Endothelial cell of umbilical vein (primary cell): ENCODE results near the gene OR4D5. TPM values are rescaled to one million over a fixed set of nuclear protein-coding genes. Genes with fewer than 3 reads are reported as not detected.

ENCODE experiments used
- BruUV-seq: library from RNA; stranded (reverse); fragments of 400-500 nt; replicated peaks from 2 replicates; lab custom pipeline; 2021; lab: Mats Ljungman, UMichigan
- CTCF ChIA-PET: fragments of 300-600, 350-600 bp; sonication (Branson Sonifier 250); formaldehyde crosslinking; loops from one replicate; lab custom pipeline; 2021; ENCODE audit warnings: antibody characterized with exemption, inconsistent platforms; lab: Charles Lee
- POLR2A ChIA-PET: fragments of 300-600, 350-600 bp; sonication (Branson Sonifier 250); formaldehyde crosslinking; loops from one replicate; lab custom pipeline; 2021; ENCODE audit warnings: antibody characterized with exemption, inconsistent platforms; lab: Charles Lee
- DNase-seq: peaks from one replicate; pipeline ENCODE4 v3.0.0-alpha.2; 2011; ENCODE audit warnings: low read depth, low spot score
- FAIRE-seq: peaks from 2 replicates; lab custom pipeline; 2011; peaks lifted over from hg19 to GRCh38; lab: Jason Lieb, UNC
- H2AFZ ChIP-seq: 2 replicates; pipeline ENCODE4 v1.6.0; 2012; ENCODE audit warnings: low read depth, low read length, control low read depth, inconsistent platforms
- H3K27ac ChIP-seq: 2 replicates; pipeline ENCODE4 v1.5.1; 2011; ENCODE audit warnings: low read depth, mild to moderate bottlenecking, control low read depth, low read length, moderate library complexity; ENCODE audit not compliant: insufficient read depth
- H3K27me3 ChIP-seq, 2 experiments: 2 replicates each; pipeline versions ENCODE4 v1.6.0 to v1.6.1; 2011; ENCODE audit warnings: low read length in 2 of 2, mixed read lengths in 1 of 2; ENCODE audit not compliant: control insufficient read depth in 2 of 2, insufficient read depth in 2 of 2
- H3K36me3 ChIP-seq, 2 experiments: 2 replicates in 1 of 2; 3 replicates in 1 of 2; pipeline ENCODE4 v1.5.1; 2011; ENCODE audit warnings: low read length in 2 of 2, mild to moderate bottlenecking in 1 of 2, moderate library complexity in 1 of 2; ENCODE audit not compliant: control insufficient read depth in 2 of 2, insufficient read depth in 2 of 2; ENCODE audit errors: extremely low read depth in 1 of 2
- H3K4me1 ChIP-seq: 3 replicates; pipeline ENCODE4 v1.5.1; 2011; ENCODE audit warnings: mild to moderate bottlenecking, low read length; ENCODE audit not compliant: control insufficient read depth, insufficient read depth; ENCODE audit errors: extremely low read depth
- H3K4me2 ChIP-seq: 2 replicates; pipeline ENCODE4 v1.6.1; 2011; ENCODE audit warnings: low read length, control low read depth, mixed read lengths; ENCODE audit not compliant: insufficient read depth
- H3K4me3 ChIP-seq, 3 experiments: fragments of 200-600 bp in 1 of 3; sonication (generic), shearing (Covaris generic) in 1 of 3; replicated peaks in 1 of 3; 2 replicates each; pipeline ENCODE4 v1.5.1; 2011 to 2016; ENCODE audit warnings: control low read depth in 3 of 3, low read length in 3 of 3, mild to moderate bottlenecking in 2 of 3, inconsistent platforms in 1 of 3, low read depth in 1 of 3, moderate library complexity in 1 of 3; ENCODE audit not compliant: insufficient read depth in 1 of 3
- H3K79me2 ChIP-seq: 2 replicates; pipeline ENCODE4 v1.6.0; 2012; ENCODE audit warnings: low read length, inconsistent platforms; ENCODE audit not compliant: control insufficient read depth, insufficient read depth
- H3K9ac ChIP-seq: replicated peaks from 2 replicates; pipeline ENCODE3; 2011; ENCODE audit warnings: low read length, control low read depth; ENCODE audit not compliant: insufficient read depth; ENCODE audit errors: extremely low read depth
- H3K9me1 ChIP-seq: replicated peaks from 3 replicates; pipeline ENCODE4 v1.6.0; 2011; ENCODE audit warnings: mild to moderate bottlenecking, low read length; ENCODE audit not compliant: control insufficient read depth, insufficient read depth; ENCODE audit errors: extremely low read depth
- H3K9me3 ChIP-seq: replicated peaks from 2 replicates; pipeline ENCODE4 v1.5.1; 2012; ENCODE audit warnings: low read length, inconsistent platforms; ENCODE audit not compliant: control insufficient read depth, insufficient read depth
- H4K20me1 ChIP-seq: replicated peaks from 2 replicates; pipeline ENCODE3; 2011; ENCODE audit warnings: mild to moderate bottlenecking, low read length; ENCODE audit not compliant: control insufficient read depth, insufficient read depth; ENCODE audit errors: extremely low read depth
- EZH2 ChIP-seq: IDR thresholded peaks from 2 replicates; pipeline ENCODE4 v1.6.1; 2012; ENCODE audit warnings: borderline replicate concordance, low read depth, mild to moderate bottlenecking, moderate library complexity, low read length, inconsistent platforms; ENCODE audit not compliant: severe bottlenecking
- FOS ChIP-seq: IDR thresholded peaks from 2 replicates; pipeline ENCODE4 v1.6.1; 2011; ENCODE audit warnings: mild to moderate bottlenecking, low read length, moderate library complexity, borderline replicate concordance; ENCODE audit not compliant: insufficient read depth
- GATA2 ChIP-seq: IDR thresholded peaks from 2 replicates; pipeline ENCODE4 v1.7.0; 2011; ENCODE audit warnings: low read depth, mild to moderate bottlenecking, moderate library complexity, mixed read lengths, low read length; ENCODE audit not compliant: insufficient read length, insufficient read depth
- JUN ChIP-seq: IDR thresholded peaks from 2 replicates; pipeline ENCODE4 v1.6.1; 2011; ENCODE audit warnings: borderline replicate concordance, low read depth; ENCODE audit not compliant: insufficient read length, insufficient read depth
- MYC ChIP-seq: IDR thresholded peaks from one replicate; pipeline ENCODE4 v1.6.1; 2011; ENCODE audit warnings: mild to moderate bottlenecking, low read depth, low read length
- POLR2A ChIP-seq: IDR thresholded peaks from 2 replicates; pipeline ENCODE4 v1.6.1; 2012; ENCODE audit warnings: low read depth, mild to moderate bottlenecking, control low read depth, low read length
- POLR2AphosphoS5 ChIP-seq: IDR thresholded peaks from 2 replicates; pipeline ENCODE4 v1.6.1; 2012; ENCODE audit warnings: low read depth, mild to moderate bottlenecking, control low read depth, low read length, moderate library complexity; ENCODE audit not compliant: insufficient read depth
- dilution Hi-C: fragments of 300-500 bp; cut with MboI; formaldehyde crosslinking; loops from one replicate; pipeline ENCODE4 v1.15.0; 2019; ENCODE audit warnings: low sequenced_read_pairs; ENCODE audit not compliant: extremely low pct_ligation_motif_present
- intact Hi-C: fragments of 100-400 bp; cut with micrococcal nuclease; formaldehyde crosslinking; loops from one replicate; pipeline ENCODE4 v1.10.0; 2022
- polyA plus RNA-seq, 4 experiments: library from polyadenylated mRNA; depleted of rRNA in 3 of 4; stranded (reverse) in 3 of 4; unstranded in 1 of 4; fragments of >200 nt; gene quantifications; 2 replicates each; pipeline versions ENCODE4 v1.2.1 to v1.2.3, GENCODE V29; 2011 to 2012; ENCODE audit warnings: missing spikeins in 1 of 4
- total RNA-seq: library from RNA; stranded (reverse); gene quantifications from 2 replicates; pipeline ENCODE4 v1.2.3, GENCODE V29; 2021
- TF ChIP-seq, protein P1 (sequence below): IDR thresholded peaks from 2 replicates; pipeline ENCODE4 v1.6.1; 2011; ENCODE audit not compliant: insufficient read depth, insufficient read length
- TF ChIP-seq, protein P2 (sequence below), 2 donors: IDR thresholded peaks; 1 replicate in 1 of 2; 2 replicates in 1 of 2; pipeline ENCODE4 v1.5.1; 2011; ENCODE audit warnings: low read length in 2 of 2, mild to moderate bottlenecking in 2 of 2, moderate library complexity in 2 of 2, control low read depth in 1 of 2, inconsistent platforms in 1 of 2, low read depth in 1 of 2; ENCODE audit not compliant: insufficient read depth in 1 of 2; ENCODE audit errors: extremely low read depth in 1 of 2

The OR4D5 gene
- total and polyA plus RNA-seq, 2 donors (not counting 3 experiments of a cell fraction or from before 2014, with no cell fraction given), result not detected

DNA sequence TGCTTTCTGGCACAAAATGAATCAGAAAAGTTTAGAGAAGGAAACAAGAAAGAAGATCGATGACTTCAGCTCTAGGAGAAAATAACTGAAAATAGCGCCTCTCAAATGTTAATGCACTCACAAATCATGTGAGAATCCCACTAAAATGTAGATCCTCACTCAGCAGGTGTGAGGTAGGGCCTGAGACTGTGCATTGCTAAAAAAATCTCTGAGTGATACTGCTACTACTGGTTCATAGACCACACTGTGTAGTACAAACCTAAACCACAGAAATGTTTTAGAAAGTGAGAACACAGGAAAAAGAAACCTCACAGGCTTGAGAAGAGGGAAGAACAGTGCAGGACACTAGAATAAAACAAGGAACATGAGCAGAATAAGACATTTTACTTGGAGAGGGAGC is 35.5 kb upstream of the OR4D5 start:
- H3K9me1 ChIP-seq, result no peaks in the 10 kb centered on the region
- FAIRE-seq, result no peak
- intact Hi-C loops (no loop called here), dilution Hi-C loops (no loop called here)
- no peaks in the 10 kb centered on the region for H3K27me3 ChIP-seq
- DNase-seq, result no peak
- BruUV-seq, result no TSS peak
- ChIA-PET POLR2A (no interaction called here), CTCF (no interaction called here)
- no peaks in the 10 kb centered on the region for H3K4me1 ChIP-seq
- H3K79me2 ChIP-seq, result no peaks in the 10 kb centered on the region
- H3K27ac ChIP-seq, result no peak overlapping the region
- H3K9me3 ChIP-seq, result no peaks in the 10 kb centered on the region
- no peak overlapping the region for H3K4me2 ChIP-seq
- H3K36me3 ChIP-seq, result no peaks in the 10 kb centered on the region
- TF ChIP-seq, protein P1, sequence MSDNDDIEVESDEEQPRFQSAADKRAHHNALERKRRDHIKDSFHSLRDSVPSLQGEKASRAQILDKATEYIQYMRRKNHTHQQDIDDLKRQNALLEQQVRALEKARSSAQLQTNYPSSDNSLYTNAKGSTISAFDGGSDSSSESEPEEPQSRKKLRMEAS, result no peak
- TF ChIP-seq FOS, result no peak
- no peak for TF ChIP-seq JUN
- TF ChIP-seq, protein P2, sequence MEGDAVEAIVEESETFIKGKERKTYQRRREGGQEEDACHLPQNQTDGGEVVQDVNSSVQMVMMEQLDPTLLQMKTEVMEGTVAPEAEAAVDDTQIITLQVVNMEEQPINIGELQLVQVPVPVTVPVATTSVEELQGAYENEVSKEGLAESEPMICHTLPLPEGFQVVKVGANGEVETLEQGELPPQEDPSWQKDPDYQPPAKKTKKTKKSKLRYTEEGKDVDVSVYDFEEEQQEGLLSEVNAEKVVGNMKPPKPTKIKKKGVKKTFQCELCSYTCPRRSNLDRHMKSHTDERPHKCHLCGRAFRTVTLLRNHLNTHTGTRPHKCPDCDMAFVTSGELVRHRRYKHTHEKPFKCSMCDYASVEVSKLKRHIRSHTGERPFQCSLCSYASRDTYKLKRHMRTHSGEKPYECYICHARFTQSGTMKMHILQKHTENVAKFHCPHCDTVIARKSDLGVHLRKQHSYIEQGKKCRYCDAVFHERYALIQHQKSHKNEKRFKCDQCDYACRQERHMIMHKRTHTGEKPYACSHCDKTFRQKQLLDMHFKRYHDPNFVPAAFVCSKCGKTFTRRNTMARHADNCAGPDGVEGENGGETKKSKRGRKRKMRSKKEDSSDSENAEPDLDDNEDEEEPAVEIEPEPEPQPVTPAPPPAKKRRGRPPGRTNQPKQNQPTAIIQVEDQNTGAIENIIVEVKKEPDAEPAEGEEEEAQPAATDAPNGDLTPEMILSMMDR (IDR thresholded peaks at IDR 0.05; ENCODE audit: extremely low read depth in 1 of 2, insufficient read depth in 1 of 2, low read depth in 1 of 2, low read length in 2 of 2), result no peak
- no peak for TF ChIP-seq MYC
- no peak for TF ChIP-seq GATA2
- TF ChIP-seq POLR2AphosphoS5, result no peak
- no peak for TF ChIP-seq EZH2
- TF ChIP-seq POLR2A, result no peak
- no peak overlapping the region for H3K4me3 ChIP-seq
- H2AFZ ChIP-seq, result no peak overlapping the region
- H4K20me1 ChIP-seq, result no peaks in the 10 kb centered on the region
- H3K9ac ChIP-seq, result no peak overlapping the region
